ENCODE data around the gene BANF2.

GRCh38 chr20:17710379-17711266 is 10.9 kb downstream of the BANF2 start:
- TF ChIP-seq POLR2A (IDR thresholded peaks at IDR 0.05) (no peak), CTCF (IDR thresholded peaks at IDR 0.05) (no peak), POLR2AphosphoS5 (IDR thresholded peaks at IDR 0.05; ENCODE audit: insufficient read depth in 1 of 2, low read depth in 1 of 2) (peak in 1 of 2 donors; percentile 26)

Measured in vagina (tissue), 2 donors.